ENCODE data around the gene ISL1.

DNA sequence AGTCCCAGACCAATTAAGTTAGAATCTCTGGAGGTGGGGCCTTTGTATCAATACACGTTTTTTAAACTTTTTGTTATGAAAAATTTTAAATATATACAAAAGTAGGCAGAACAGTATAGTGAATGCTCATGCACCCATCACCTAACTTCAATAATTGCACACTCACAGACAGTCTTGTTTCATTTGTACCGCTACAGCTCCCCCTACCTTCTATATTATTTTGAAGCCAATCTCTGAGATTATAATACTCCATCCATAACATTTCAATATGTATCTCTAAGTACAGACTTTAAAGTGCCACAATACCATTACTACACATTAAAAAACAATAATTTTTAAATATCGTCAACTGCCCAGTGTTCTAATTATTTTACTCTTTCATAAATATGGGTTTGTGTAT lies 32.9 kb downstream of the ISL1 start:
- TF ChIP-seq, protein P1, sequence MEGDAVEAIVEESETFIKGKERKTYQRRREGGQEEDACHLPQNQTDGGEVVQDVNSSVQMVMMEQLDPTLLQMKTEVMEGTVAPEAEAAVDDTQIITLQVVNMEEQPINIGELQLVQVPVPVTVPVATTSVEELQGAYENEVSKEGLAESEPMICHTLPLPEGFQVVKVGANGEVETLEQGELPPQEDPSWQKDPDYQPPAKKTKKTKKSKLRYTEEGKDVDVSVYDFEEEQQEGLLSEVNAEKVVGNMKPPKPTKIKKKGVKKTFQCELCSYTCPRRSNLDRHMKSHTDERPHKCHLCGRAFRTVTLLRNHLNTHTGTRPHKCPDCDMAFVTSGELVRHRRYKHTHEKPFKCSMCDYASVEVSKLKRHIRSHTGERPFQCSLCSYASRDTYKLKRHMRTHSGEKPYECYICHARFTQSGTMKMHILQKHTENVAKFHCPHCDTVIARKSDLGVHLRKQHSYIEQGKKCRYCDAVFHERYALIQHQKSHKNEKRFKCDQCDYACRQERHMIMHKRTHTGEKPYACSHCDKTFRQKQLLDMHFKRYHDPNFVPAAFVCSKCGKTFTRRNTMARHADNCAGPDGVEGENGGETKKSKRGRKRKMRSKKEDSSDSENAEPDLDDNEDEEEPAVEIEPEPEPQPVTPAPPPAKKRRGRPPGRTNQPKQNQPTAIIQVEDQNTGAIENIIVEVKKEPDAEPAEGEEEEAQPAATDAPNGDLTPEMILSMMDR (CRISPR knock-in tag; IDR thresholded peaks at IDR 0.05) = no peak
- TF ChIP-seq KDM1A (CRISPR knock-in tag; IDR thresholded peaks at IDR 0.05) = no peak
- TF ChIP-seq NKX3-1 (CRISPR knock-in tag; IDR thresholded peaks at IDR 0.05) = no peak
- TF ChIP-seq ZNF274 (CRISPR knock-in tag; IDR thresholded peaks at IDR 0.05) = no peak
- no peak for TF ChIP-seq PHF8 (CRISPR knock-in tag; IDR thresholded peaks at IDR 0.05)
- no peak for TF ChIP-seq ZNF235 (CRISPR knock-in tag; IDR thresholded peaks at IDR 0.05; ENCODE audit: borderline replicate concordance)
- TF ChIP-seq FIP1L1 (IDR thresholded peaks at IDR 0.05; ENCODE audit: borderline replicate concordance, insufficient read depth, low read depth, low read length) = no peak
- no peak for TF ChIP-seq JUNB (CRISPR knock-in tag; IDR thresholded peaks at IDR 0.05; ENCODE audit: borderline replicate concordance)
- TF ChIP-seq BRD4 (CRISPR knock-in tag; IDR thresholded peaks at IDR 0.05) = no peak
- TF ChIP-seq ZNF629 (CRISPR knock-in tag; conservative IDR thresholded peaks at IDR 0.05) = no peak
- TF ChIP-seq NR2F6 (IDR thresholded peaks at IDR 0.05) = no peak
- TF ChIP-seq NR2F6 (CRISPR knock-in tag; IDR thresholded peaks at IDR 0.05) = no peak
- TF ChIP-seq TAF1 (CRISPR knock-in tag; IDR thresholded peaks at IDR 0.05) = no peak
